Measurements from ENCODE around the gene KCNC1.

- TF ChIP-seq RFX1 (IDR thresholded peaks at IDR 0.05) (no peak), NFYB (IDR thresholded peaks at IDR 0.05; ENCODE audit: extremely low read depth, insufficient read length) (no peak), MYC (IDR thresholded peaks at IDR 0.05; ENCODE audit: low read depth, low read length) (no peak), MYC (CRISPR knock-in tag; IDR thresholded peaks at IDR 0.05; ENCODE audit: borderline replicate concordance, low read depth) (no peak), KLF1 (tag; IDR thresholded peaks at IDR 0.05) (no peak)
- TF ChIP-seq, protein P1, sequence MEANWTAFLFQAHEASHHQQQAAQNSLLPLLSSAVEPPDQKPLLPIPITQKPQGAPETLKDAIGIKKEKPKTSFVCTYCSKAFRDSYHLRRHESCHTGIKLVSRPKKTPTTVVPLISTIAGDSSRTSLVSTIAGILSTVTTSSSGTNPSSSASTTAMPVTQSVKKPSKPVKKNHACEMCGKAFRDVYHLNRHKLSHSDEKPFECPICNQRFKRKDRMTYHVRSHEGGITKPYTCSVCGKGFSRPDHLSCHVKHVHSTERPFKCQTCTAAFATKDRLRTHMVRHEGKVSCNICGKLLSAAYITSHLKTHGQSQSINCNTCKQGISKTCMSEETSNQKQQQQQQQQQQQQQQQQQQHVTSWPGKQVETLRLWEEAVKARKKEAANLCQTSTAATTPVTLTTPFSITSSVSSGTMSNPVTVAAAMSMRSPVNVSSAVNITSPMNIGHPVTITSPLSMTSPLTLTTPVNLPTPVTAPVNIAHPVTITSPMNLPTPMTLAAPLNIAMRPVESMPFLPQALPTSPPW (CRISPR knock-in tag; IDR thresholded peaks at IDR 0.05): no peak
Measured at GRCh38 chr11:17686231-17686980, 48.2 kb upstream of the KCNC1 start.

Data from K562 (cell line).